Bronchial epithelial cell (primary cell): Measurements from ENCODE around the gene LDHAL6B. TPM values are rescaled to one million over a fixed set of nuclear protein-coding genes. Genes with fewer than 3 reads are reported as not detected.

Source experiments
- DNase-seq: peaks from one replicate; pipeline ENCODE4 v3.0.0-alpha.2; 2010; ENCODE audit warnings: low read depth
- FAIRE-seq: peaks from 2 replicates; lab custom pipeline; 2011; peaks lifted over from hg19 to GRCh38; lab: Jason Lieb, UNC
- H3K27me3 ChIP-seq: 2 replicates; pipeline ENCODE4 v1.5.1; 2011; ENCODE audit warnings: low read length; ENCODE audit not compliant: control insufficient read depth, insufficient read depth
- H3K36me3 ChIP-seq: 2 replicates; pipeline ENCODE4 v1.5.1; 2011; ENCODE audit warnings: low read length; ENCODE audit not compliant: control insufficient read depth, insufficient read depth
- H3K4me3 ChIP-seq: 2 replicates; pipeline ENCODE4 v1.5.1; 2011; ENCODE audit warnings: mild to moderate bottlenecking, low read depth, low read length, control low read depth
- total RNA-seq: library from RNA; depleted of rRNA; stranded (reverse); fragments of >200 nt; gene quantifications from 2 replicates; pipeline ENCODE4 v1.2.1, GENCODE V29; 2014
- TF ChIP-seq, protein P1 (sequence below): IDR thresholded peaks from 2 replicates; pipeline ENCODE4 v1.5.1; 2011; ENCODE audit warnings: mild to moderate bottlenecking, moderate library complexity, low read length, control low read depth, inconsistent platforms; ENCODE audit not compliant: insufficient read depth, severe bottlenecking

The LDHAL6B gene
- total RNA-seq, 1 donor from 2014 or later: not detected

DNA sequence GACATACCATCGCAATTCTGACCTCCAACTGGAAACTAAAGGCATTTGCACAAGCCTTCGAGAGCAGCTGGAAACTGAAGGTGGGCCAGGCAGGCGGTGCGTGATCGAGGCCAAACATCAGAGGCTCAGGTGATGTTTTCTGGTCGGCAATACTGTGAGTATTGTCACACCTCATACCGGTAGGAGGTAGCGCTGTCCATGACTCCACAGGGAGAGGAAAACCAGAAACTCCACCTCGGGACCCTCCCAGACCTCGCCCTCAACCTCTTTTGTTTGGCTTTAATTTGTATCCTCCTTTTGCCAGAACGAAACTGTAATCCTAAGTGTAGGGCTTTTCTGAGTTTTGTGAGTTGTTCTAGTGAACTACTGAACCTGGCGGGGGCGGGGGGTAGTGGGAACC is 43.6 kb downstream of the LDHAL6B start:
- FAIRE-seq (no peak), DNase-seq (no peak)
- no peak overlapping the region for H3K4me3 ChIP-seq
- TF ChIP-seq, protein P1, sequence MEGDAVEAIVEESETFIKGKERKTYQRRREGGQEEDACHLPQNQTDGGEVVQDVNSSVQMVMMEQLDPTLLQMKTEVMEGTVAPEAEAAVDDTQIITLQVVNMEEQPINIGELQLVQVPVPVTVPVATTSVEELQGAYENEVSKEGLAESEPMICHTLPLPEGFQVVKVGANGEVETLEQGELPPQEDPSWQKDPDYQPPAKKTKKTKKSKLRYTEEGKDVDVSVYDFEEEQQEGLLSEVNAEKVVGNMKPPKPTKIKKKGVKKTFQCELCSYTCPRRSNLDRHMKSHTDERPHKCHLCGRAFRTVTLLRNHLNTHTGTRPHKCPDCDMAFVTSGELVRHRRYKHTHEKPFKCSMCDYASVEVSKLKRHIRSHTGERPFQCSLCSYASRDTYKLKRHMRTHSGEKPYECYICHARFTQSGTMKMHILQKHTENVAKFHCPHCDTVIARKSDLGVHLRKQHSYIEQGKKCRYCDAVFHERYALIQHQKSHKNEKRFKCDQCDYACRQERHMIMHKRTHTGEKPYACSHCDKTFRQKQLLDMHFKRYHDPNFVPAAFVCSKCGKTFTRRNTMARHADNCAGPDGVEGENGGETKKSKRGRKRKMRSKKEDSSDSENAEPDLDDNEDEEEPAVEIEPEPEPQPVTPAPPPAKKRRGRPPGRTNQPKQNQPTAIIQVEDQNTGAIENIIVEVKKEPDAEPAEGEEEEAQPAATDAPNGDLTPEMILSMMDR: no peak
- H3K27me3 ChIP-seq: no peaks in the 10 kb centered on the region
- peaks cover 7% of the 10 kb centered on the region for H3K36me3 ChIP-seq

DNA sequence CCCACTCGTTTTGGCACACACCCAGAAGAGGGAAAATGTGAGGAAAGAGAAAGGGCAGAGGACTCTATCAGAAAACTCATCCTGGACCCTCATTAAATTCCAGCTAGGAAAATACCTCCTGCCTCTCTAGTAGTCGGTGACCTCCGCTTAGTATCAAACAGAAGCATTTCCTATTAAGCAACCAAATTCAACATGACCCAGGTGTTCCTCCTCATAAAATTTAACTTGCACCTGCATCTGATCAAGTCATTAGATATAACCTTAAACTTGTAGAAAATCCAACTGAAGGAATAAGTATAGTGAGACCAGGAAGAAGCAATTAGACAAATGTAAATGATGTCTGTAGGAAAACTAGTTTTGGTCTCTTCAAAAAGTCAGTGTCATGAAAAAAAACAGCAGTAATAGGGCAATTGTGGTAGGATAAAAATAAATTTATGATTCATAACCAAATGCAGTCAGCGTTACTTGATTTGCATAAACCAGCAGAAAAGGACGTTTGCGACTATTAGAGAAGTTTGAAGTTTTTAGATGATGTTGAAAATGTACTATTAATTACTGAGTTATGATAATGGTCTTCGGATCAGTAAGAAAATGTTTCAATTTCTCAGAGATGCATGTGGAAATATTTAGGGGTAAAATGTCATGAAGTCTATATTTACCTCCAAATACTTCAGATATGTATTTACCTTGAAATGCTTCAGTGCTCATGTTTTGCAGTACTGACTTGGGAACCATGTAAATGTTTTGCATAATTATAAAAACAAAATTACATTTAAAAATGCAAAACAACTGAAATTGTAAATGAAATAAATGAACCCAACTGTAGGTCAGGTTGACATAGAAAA is 44.6 kb downstream of the LDHAL6B start:
- no peaks in the 10 kb centered on the region for H3K27me3 ChIP-seq
- TF ChIP-seq, protein P1: no peak
- no peak for DNase-seq
- H3K36me3 ChIP-seq: peaks cover 8% of the 10 kb centered on the region
- H3K4me3 ChIP-seq: no peak overlapping the region
- no peak for FAIRE-seq

DNA sequence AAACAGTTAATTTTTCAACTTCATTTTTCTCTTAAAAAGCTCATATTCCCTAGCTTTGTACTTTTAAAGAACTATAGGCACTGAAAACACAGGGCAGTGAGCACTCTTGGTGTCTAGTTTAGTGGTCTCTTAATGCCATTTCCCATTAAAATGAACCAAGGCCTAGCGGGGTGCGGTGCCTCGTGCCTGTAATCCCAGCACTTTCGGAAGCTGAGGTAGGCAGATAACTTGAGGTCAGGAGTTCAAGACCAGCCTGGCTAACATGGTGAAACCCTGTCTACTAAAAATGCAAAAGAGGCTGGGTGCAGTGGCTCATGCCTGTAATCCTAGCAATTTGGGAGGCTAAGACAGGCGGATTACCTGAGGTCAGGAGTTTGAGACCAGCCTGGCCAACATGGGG is 45.5 kb downstream of the LDHAL6B start:
- Histone ChIP-seq H3K27me3 (no peaks in the 10 kb centered on the region), H3K36me3 (peaks cover 8% of the 10 kb centered on the region), H3K4me3 (no peak overlapping the region)
- DNase-seq (no peak), FAIRE-seq (no peak)
- TF ChIP-seq, protein P1: no peak

DNA sequence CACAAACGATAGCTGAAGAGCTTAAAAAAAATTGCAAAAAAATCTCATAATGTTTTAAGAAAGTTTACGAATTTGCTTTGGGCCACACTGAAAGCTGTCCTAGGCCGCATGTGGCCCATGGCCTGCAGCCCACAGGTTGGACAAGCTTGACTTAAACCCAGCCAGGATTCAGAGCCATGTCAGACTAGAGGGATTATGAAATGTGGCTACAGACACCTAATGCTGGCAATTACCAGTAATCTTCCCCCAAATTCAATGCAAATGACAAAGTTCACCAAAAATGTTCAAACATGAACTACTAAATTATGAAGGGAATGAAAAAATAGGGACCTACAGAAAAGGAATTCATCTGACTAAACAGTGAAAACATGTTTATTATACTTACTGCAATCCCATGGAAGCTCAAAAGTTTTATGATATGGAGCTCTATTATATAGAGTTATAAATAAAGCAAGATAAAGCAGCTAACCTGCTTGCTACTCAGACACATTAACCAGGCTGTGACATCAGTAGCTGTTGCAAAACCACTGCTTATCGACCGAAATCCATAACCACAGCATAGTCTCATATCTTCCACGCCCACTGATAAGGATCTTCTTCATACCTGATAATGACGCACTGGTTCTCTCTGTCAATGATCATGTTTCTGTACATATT is 49.2 kb downstream of the LDHAL6B start:
- TF ChIP-seq, protein P1: no peak

DNA sequence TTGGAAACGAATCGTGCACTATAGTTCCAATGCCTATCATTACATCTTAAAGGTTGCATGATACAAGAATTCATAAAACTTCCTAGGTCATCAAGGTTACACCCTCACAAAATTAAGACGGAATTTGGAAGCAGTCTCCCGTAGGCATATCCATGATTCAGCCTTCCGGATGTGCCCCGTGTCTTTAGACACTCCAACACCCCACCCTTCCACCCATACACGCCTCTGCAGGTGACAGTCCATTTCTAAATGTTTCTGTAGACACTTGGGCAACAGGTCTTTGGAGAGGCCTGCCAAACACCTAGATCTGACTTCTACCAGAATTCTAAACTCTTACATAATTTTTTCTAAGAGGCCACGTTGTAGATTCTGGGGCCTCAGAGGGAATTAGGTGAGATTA is 49.8 kb downstream of the LDHAL6B start:
- DNase-seq (no peak), FAIRE-seq (no peak)
- TF ChIP-seq, protein P1: no peak
- Histone ChIP-seq H3K27me3 (no peaks in the 10 kb centered on the region), H3K4me3 (no peak overlapping the region), H3K36me3 (peaks cover 4% of the 10 kb centered on the region)

More for the DNA sequence above, 49.2 kb downstream of the LDHAL6B start:
- DNase-seq: peak; percentile 41
- Histone ChIP-seq H3K4me3 (no peak overlapping the region), H3K36me3 (peaks cover 4% of the 10 kb centered on the region), H3K27me3 (no peaks in the 10 kb centered on the region)
- no peak for FAIRE-seq
